Heart right ventricle (tissue), 16 donors: ENCODE measurements around the gene SRSF2. TPM values are rescaled to one million over a fixed set of nuclear protein-coding genes. Genes with fewer than 3 reads are reported as not detected.

Experiments used
- ATAC-seq, 8 donors: fragments of 200-7000 bp; cut with Tn5 transposase; one replicate each; pipeline ENCODE4 v1.9.1; 2020; ENCODE audit warnings: mild to moderate bottlenecking in 8 of 8, moderate library complexity in 8 of 8, moderate number of reproducible peaks in 1 of 8
- DNase-seq, 2 donors: peaks; one replicate each; pipeline ENCODE4 v3.0.0-alpha.2; 2020
- H3K27ac ChIP-seq, 10 donors: fragments of 200-600 bp; sonication (generic) in 2 of 10; one replicate each; pipeline versions ENCODE4 v1.5.0 to v1.8.0; 2020 to 2022; ENCODE audit warnings: mild to moderate bottlenecking in 3 of 10
- H3K27me3 ChIP-seq, 7 donors: fragments of 200-600 bp; one replicate each; pipeline ENCODE4 v1.8.0; 2021 to 2022; ENCODE audit warnings: mild to moderate bottlenecking in 2 of 7
- H3K36me3 ChIP-seq, 9 donors: fragments of 200-600 bp; sonication (generic) in 1 of 9; one replicate each; pipeline versions ENCODE4 v1.5.0 to v1.8.0; 2020 to 2022; ENCODE audit warnings: mild to moderate bottlenecking in 2 of 9
- H3K4me1 ChIP-seq, 9 donors: fragments of 200-600 bp; sonication (generic) in 1 of 9; one replicate each; pipeline versions ENCODE4 v1.5.0 to v1.8.0; 2020 to 2022; ENCODE audit warnings: mild to moderate bottlenecking in 4 of 9
- H3K4me3 ChIP-seq, 10 donors: fragments of 200-600 bp; sonication (generic) in 2 of 10; one replicate each; pipeline versions ENCODE4 v1.5.0 to v1.8.0; 2020 to 2022; ENCODE audit warnings: mild to moderate bottlenecking in 7 of 10, moderate library complexity in 2 of 10
- H3K9me3 ChIP-seq, 11 donors: fragments of 200-600 bp in 10 of 11; sonication (generic) in 2 of 11; one replicate each; pipeline versions ENCODE4 v1.5.0 to v1.8.0; 2013 to 2022; ENCODE audit warnings: mild to moderate bottlenecking in 2 of 11, control low read depth in 1 of 11, moderate library complexity in 1 of 11
- WGBS, 2 donors: extraction: QIAGEN DNeasy Blood & Tissue Kit; methylation state at CpG; one replicate each; pipeline ENCODE4 v1.1.7; 2013; ENCODE audit warnings: inconsistent platforms in 1 of 2; 5-methylcytosine and 5-hydroxymethylcytosine counted together
- intact Hi-C, 10 donors: fragments of 100-400 bp; cut with DNase I; formaldehyde crosslinking; loops; one replicate each; pipeline versions ENCODE4 v1.11.1 to v1.14.2; 2022
- polyA plus RNA-seq, 2 donors: library from polyadenylated mRNA; stranded (reverse); fragments of 200-250 nt; gene quantifications; one replicate each; pipeline ENCODE4 v1.2.3, GENCODE V29; 2013
- total RNA-seq, 10 donors: library from RNA; stranded (reverse); fragmentation: NEBNext Ultra II Directional in 3 of 10; extraction: Animal tissue kit (Norgen Biotek cat#: 25700) in 3 of 10; gene quantifications; one replicate each; pipeline versions ENCODE4 v1.2.1 to v1.2.4, GENCODE V29; 2021 to 2023
- TF ChIP-seq, protein P1 (sequence below), 9 donors: fragments of 200-600 bp; sonication (generic) in 2 of 9; IDR thresholded peaks; one replicate each; pipeline versions ENCODE4 v1.5.0 to v1.8.0; 2021 to 2022; ENCODE audit warnings: antibody characterized with exemption in 9 of 9, mild to moderate bottlenecking in 5 of 9, moderate library complexity in 1 of 9
- donor health status: Arrhythmogenic right ventricular cardiomyopathy.
- donor health status: ischemic (EF 13 %, LVEDD 7.1; RV severe dilation, severe dysfunction).
- donor health status: healthy with polysubstance abuse.
- donor health status: DM: no; HTN: yes; CAD: no.
- donor health status: DM: no; HTN: no; CAD: no.
- donor health status: ischemic (EF 25% LVEDD 6.9; RV normal size, moderate dysfunction).
- donor health status: ischemic (EF 25% LVEDD 5.7; RV mildly dilated, moderate dysfunction).
- donor health status: healthy.
- donor health status: DM: yes; HTN: yes; CAD: no.
- donor health status: Ischemic cardiomyopathy.
- donor health status: ischemic (EF 35%, LVEDD 5.7; RV mildly dilated, moderate dysfunction).
- donor health status: nonischemic (EF 11% LVEDD 7.7; RV severe dilation, severe dysfunction).
- donor health status: DM: yes; HTN: yes; CAD: no.
- donor health status: PGD.
- donor health status: ischemic (EF 29% LVEDD 5.4; RV normal size, mild dysfunction).
- donor health status: nonischemic (EF 23%, LVEDD 6.1; RV moderate dilation, normal function).

SRSF2 gene
- total and polyA plus RNA-seq, 12 donors = 58.8 to 109 (median 79.8) TPM

DNA sequence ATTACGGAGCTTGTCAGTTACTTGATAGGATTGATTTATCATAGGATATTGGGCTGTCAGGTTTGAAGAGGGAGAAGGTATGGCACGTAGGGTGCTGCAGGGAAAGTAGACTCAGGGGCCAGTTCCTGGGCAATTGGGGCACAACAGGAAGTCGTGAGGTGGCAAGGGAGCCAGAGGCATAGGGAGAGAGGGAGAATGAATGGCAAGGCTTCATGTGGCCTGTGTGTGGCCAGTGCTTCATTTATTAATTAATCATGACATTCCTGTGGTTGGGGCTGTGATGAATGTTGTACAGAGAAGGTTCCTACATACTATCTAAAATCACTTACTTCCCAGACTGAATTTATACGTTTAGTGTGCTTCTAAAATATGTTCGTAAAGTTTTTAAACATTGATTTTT, 20.1 kb upstream of the SRSF2 start:
- Histone ChIP-seq H3K4me3 (no peak overlapping the region), H3K27ac (no peak overlapping the region), H3K4me1 (peaks cover 0 to 11% (median 0%) of the 10 kb centered on the region in 9 donors), H3K36me3 (peaks cover 0 to 91% (median 23%) of the 10 kb centered on the region in 9 donors), H3K27me3 (no peaks in the 10 kb centered on the region), H3K9me3 (no peaks in the 10 kb centered on the region)
- ATAC-seq (no peak), DNase-seq (no peak)
- intact Hi-C loops = no loop called here
- TF ChIP-seq, protein P1, sequence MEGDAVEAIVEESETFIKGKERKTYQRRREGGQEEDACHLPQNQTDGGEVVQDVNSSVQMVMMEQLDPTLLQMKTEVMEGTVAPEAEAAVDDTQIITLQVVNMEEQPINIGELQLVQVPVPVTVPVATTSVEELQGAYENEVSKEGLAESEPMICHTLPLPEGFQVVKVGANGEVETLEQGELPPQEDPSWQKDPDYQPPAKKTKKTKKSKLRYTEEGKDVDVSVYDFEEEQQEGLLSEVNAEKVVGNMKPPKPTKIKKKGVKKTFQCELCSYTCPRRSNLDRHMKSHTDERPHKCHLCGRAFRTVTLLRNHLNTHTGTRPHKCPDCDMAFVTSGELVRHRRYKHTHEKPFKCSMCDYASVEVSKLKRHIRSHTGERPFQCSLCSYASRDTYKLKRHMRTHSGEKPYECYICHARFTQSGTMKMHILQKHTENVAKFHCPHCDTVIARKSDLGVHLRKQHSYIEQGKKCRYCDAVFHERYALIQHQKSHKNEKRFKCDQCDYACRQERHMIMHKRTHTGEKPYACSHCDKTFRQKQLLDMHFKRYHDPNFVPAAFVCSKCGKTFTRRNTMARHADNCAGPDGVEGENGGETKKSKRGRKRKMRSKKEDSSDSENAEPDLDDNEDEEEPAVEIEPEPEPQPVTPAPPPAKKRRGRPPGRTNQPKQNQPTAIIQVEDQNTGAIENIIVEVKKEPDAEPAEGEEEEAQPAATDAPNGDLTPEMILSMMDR (IDR thresholded peaks at IDR 0.05) = no peak
- WGBS, 2 donors = 95 to 96% methylated on average over 5 of the region's 5 CpGs

DNA sequence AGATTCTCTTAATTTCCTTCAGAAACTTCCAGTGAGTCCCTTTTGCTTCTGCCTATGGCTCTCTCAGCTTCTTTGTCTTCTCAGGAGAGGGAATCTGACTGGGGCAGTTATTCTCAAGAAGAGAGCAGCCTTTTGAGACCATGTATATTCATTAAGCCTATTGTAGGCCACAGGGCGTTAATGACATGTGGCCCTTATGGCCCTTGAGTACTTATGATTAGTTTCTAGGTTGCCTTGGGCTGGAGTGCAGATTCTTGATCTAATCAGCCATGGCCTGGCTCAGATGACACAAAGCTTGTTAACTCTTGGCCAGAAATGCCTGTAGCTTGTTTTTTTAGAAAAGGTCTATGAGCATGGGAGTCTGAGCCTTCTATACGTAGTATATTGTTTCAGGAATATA, 18.2 kb upstream of the SRSF2 start:
- no peak for DNase-seq
- Histone ChIP-seq H3K4me3 (no peak overlapping the region), H3K9me3 (no peaks in the 10 kb centered on the region), H3K36me3 (peaks cover 0 to 94% (median 17%) of the 10 kb centered on the region in 9 donors), H3K27me3 (no peaks in the 10 kb centered on the region), H3K4me1 (peaks cover 0 to 11% (median 0%) of the 10 kb centered on the region in 9 donors), H3K27ac (peak overlapping the region in 2 of 10 donors; percentile 23 to 34)
- intact Hi-C loops = no loop called here
- TF ChIP-seq, protein P1 (IDR thresholded peaks at IDR 0.05) = no peak
- WGBS, 2 donors = 59 to 69% methylated on average over 2 of the region's 2 CpGs
- peak in 2 of 8 donors; percentile 24 to 40 for ATAC-seq

DNA sequence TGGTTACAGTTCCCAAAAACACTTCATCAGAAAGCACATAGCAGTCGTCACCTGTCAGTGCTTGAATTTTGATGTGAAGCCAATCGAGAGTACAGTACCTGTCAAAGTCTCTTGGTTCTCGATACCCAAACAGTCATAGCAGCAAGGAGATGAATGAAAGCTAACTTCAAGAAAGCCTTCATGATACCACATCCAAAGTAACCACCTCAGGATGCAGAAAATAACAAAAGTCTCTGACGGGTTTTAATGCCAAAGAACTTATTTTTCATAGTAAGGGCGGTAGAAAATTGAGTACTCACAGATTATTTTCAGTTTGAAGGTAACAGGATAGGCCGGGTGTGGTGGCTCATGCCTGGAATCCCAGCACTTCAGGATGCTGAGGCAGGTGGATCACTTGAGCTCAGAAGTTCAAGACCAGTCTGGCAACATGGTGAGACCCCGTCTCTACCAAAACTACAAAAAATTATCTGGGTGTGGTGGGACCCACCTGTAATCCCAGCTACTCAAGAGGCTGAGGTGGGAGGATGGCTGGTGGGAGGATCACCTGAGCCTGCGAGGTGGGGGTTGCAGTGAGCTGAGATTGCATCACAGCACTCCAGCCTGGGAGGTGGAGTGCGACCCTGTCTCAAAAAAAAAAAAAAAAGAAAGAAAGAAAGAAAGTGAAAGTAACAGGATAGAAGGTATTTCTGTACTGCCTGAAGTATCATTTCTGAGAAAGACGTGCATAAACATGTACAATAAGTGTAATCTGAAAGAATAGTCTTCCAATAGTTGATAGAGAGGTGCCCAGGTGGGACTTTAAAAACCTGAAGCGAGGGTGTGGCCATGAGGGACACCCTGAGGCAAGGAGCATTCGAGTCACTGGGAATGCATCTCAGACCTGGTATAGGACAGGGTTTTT, 16.2 kb upstream of the SRSF2 start:
- H3K4me3 ChIP-seq = peak overlapping the region in 1 of 10 donors; percentile 17

GRCh38 chr17:76752006-76752405, 14.9 kb upstream of the SRSF2 start:
- Histone ChIP-seq H3K4me3 (no peak overlapping the region), H3K27ac (peak overlapping the region in 2 of 10 donors; percentile 41 to 43), H3K27me3 (no peaks in the 10 kb centered on the region), H3K36me3 (peaks cover 0 to 93% (median 18%) of the 10 kb centered on the region in 9 donors), H3K9me3 (no peaks in the 10 kb centered on the region), H3K4me1 (peaks cover 0 to 19% (median 0%) of the 10 kb centered on the region in 9 donors)
- ATAC-seq (no peak), DNase-seq (no peak)
- TF ChIP-seq, protein P1 (IDR thresholded peaks at IDR 0.05) = no peak
- intact Hi-C loops = no loop called here
- 77 to 79% methylated on average over 4 of the region's 4 CpGs for WGBS, 2 donors

More for the DNA sequence above, 16.2 kb upstream of the SRSF2 start:
- Histone ChIP-seq H3K27ac (peak overlapping the region in 3 of 10 donors; percentile 16 to 61 (median 50)), H3K4me1 (peaks cover 0 to 16% (median 0%) of the 10 kb centered on the region in 9 donors), H3K9me3 (no peaks in the 10 kb centered on the region), H3K36me3 (peaks cover 0 to 95% (median 16%) of the 10 kb centered on the region in 9 donors), H3K27me3 (no peaks in the 10 kb centered on the region)
- intact Hi-C loops = no loop called here
- DNase-seq = no peak
- WGBS, 2 donors = 81 to 83% methylated on average over 12 of the region's 12 CpGs
- peak in 2 of 8 donors; percentile 52 to 53 for ATAC-seq
- TF ChIP-seq, protein P1 (IDR thresholded peaks at IDR 0.05) = no peak
